GM12878 (cell line): ENCODE data around the gene EFNA3. TPM values are rescaled to one million over a fixed set of nuclear protein-coding genes. Genes with fewer than 3 reads are reported as not detected.

Experiments used
- ATAC-seq: fragments of 200-7000 bp; cut with Tn5 transposase; 3 replicates; pipeline ENCODE4 v1.9.1; 2020; ENCODE audit warnings: mild to moderate bottlenecking, moderate library complexity
- BruUV-seq: library from RNA; stranded (reverse); fragments of 400-500 nt; replicated peaks from 2 replicates; lab custom pipeline; 2021; lab: Mats Ljungman, UMichigan
- CTCF ChIA-PET: fragments of 300-600 bp; sonication (Branson Sonifier 250); formaldehyde crosslinking; extraction: SDS; loops from one replicate; lab custom pipeline; 2021; ENCODE audit warnings: inconsistent platforms; lab: Yijun Ruan, JAX
- POLR2A ChIA-PET: fragments of 350-600 bp; formaldehyde crosslinking; extraction: SDS; loops from one replicate; lab custom pipeline; 2021; ENCODE audit warnings: inconsistent platforms; lab: Charles Lee
- RAD21 ChIA-PET: fragments of 300-600 bp; sonication (Branson Sonifier 250); formaldehyde crosslinking; loops from one replicate; lab custom pipeline; 2023; ENCODE audit warnings: antibody characterized with exemption; ENCODE audit not compliant: unreplicated experiment; lab: Charles Lee
- SMC1A ChIA-PET: fragments of 300-600 bp; sonication (Branson Sonifier 250); formaldehyde crosslinking; loops from one replicate; lab custom pipeline; 2023; ENCODE audit not compliant: unreplicated experiment, uncharacterized antibody; lab: Charles Lee
- DNase-seq: peaks from one replicate; pipeline ENCODE4 v3.0.0-alpha.2; 2011; ENCODE audit warnings: low read depth, low spot score
- FAIRE-seq: peaks from 3 replicates; lab custom pipeline; 2011; peaks lifted over from hg19 to GRCh38; lab: Jason Lieb, UNC
- H2AFZ ChIP-seq: 2 replicates; pipeline ENCODE4 v1.6.0; 2011; ENCODE audit warnings: low read depth, low read length, control low read depth; ENCODE audit not compliant: control insufficient read depth
- H3K27ac ChIP-seq: 2 replicates; pipeline ENCODE4 v1.5.1; 2011; ENCODE audit warnings: control low read depth; ENCODE audit not compliant: control insufficient read depth, insufficient read depth
- H3K27me3 ChIP-seq, 2 experiments: replicated peaks in 1 of 2; 2 replicates each; pipeline versions ENCODE4 v1.6.0 to v1.6.1; 2011; ENCODE audit warnings: low read length in 1 of 2; ENCODE audit not compliant: control insufficient read depth in 2 of 2, insufficient read depth in 2 of 2
- H3K36me3 ChIP-seq, 2 experiments: 2 replicates each; pipeline ENCODE4 v1.5.1; 2011; ENCODE audit warnings: low read length in 1 of 2; ENCODE audit not compliant: control insufficient read depth in 2 of 2, insufficient read depth in 2 of 2
- H3K4me1 ChIP-seq: 2 replicates; pipeline ENCODE4 v1.6.1; 2011; ENCODE audit warnings: mild to moderate bottlenecking, low read length, moderate library complexity, mixed read lengths; ENCODE audit not compliant: control insufficient read depth, insufficient read depth
- H3K4me2 ChIP-seq: 2 replicates; pipeline ENCODE4 v1.6.0; 2011; ENCODE audit warnings: control low read depth; ENCODE audit not compliant: control insufficient read depth, insufficient read depth
- H3K4me3 ChIP-seq: fragments of 200-600 bp; sonication (generic); 2 replicates; pipeline ENCODE4 v1.5.1; 2016
- H3K79me2 ChIP-seq: 2 replicates; pipeline ENCODE4 v1.6.0; 2011; ENCODE audit warnings: low read length; ENCODE audit not compliant: control insufficient read depth, insufficient read depth
- H3K9ac ChIP-seq: 2 replicates; pipeline ENCODE4 v1.8.0; 2011; ENCODE audit warnings: low read length, control low read depth, mixed read lengths; ENCODE audit not compliant: control insufficient read depth, insufficient read depth
- H3K9me3 ChIP-seq: replicated peaks from 3 replicates; pipeline ENCODE4 v1.5.1; 2011; ENCODE audit warnings: mild to moderate bottlenecking, low read length; ENCODE audit not compliant: control insufficient read depth, insufficient read depth
- H4K20me1 ChIP-seq: 2 replicates; pipeline ENCODE4 v1.6.0; 2011; ENCODE audit not compliant: control insufficient read depth, insufficient read depth
- CBX3 ChIP-seq: fragments of 200-600 bp; sonication (generic); IDR thresholded peaks from 2 replicates; pipeline ENCODE4 v1.6.1; 2016; ENCODE audit warnings: low read depth, borderline replicate concordance
- EP300 ChIP-seq, 2 experiments: fragments of 150-350 bp in 1 of 2; IDR thresholded peaks; 2 replicates each; pipeline ENCODE4 v1.6.1; 2011 to 2012; ENCODE audit warnings: low read depth in 2 of 2, low read length in 2 of 2, borderline replicate concordance in 1 of 2, improper control_type of control experiment in 1 of 2, inconsistent platforms in 1 of 2; ENCODE audit not compliant: control insufficient read depth in 1 of 2
- IKZF2 ChIP-seq, 2 experiments: fragments of 450-650 bp; IDR thresholded peaks; 2 replicates each; pipeline ENCODE4 v1.6.1; 2017; ENCODE audit warnings: mild to moderate bottlenecking in 2 of 2, moderate library complexity in 2 of 2
- MYB ChIP-seq: fragments of 150-350 bp; IDR thresholded peaks from 2 replicates; pipeline ENCODE4 v1.6.1; 2014; ENCODE audit warnings: mild to moderate bottlenecking, low read depth, low read length, borderline replicate concordance
- NBN ChIP-seq: fragments of 450-650 bp; IDR thresholded peaks from 2 replicates; pipeline ENCODE4 v1.6.1; 2016
- NR2C1 ChIP-seq: fragments of 450-650 bp; IDR thresholded peaks from 2 replicates; pipeline ENCODE4 v1.6.1; 2017; ENCODE audit warnings: antibody characterized with exemption, mild to moderate bottlenecking, moderate library complexity
- PAX5 ChIP-seq: IDR thresholded peaks from 2 replicates; pipeline ENCODE4 v1.6.1; 2011; ENCODE audit warnings: low read depth, low read length, borderline replicate concordance
- RFX5 ChIP-seq: IDR thresholded peaks from 2 replicates; pipeline ENCODE4 v1.6.1; 2011; ENCODE audit warnings: low read depth, low read length, improper control_type of control experiment
- SREBF1 ChIP-seq: IDR thresholded peaks from 2 replicates; pipeline ENCODE4 v1.6.1; 2012; ENCODE audit warnings: mild to moderate bottlenecking, low read length
- STAT1 ChIP-seq: fragments of 450-650 bp; conservative IDR thresholded peaks from 2 replicates; pipeline ENCODE4 v1.6.1; 2014; ENCODE audit warnings: antibody characterized with exemption, mild to moderate bottlenecking
- TAF1 ChIP-seq: IDR thresholded peaks from 2 replicates; pipeline ENCODE4 v1.6.1; 2011; ENCODE audit warnings: mild to moderate bottlenecking, low read depth, low read length, borderline replicate concordance
- TARDBP ChIP-seq: IDR thresholded peaks from 2 replicates; pipeline ENCODE4 v1.6.1; 2016; ENCODE audit warnings: borderline replicate concordance
- WGBS: methylation state at CpG from one replicate; pipeline ENCODE4 v1.1.6; 2016; ENCODE audit warnings: low lambda C conversion rate; ENCODE audit not compliant: insufficient replicate concordance, insufficient coverage; ENCODE audit errors: missing lambda C conversion rate; 5-methylcytosine and 5-hydroxymethylcytosine counted together
- in situ Hi-C: fragments of 300-500 bp; cut with MboI; formaldehyde crosslinking; loops from 9 replicates; pipeline ENCODE4 v1.14.3; 2018; ENCODE audit warnings: mixed read lengths
- intact Hi-C: fragments of 100-400 bp; cut with micrococcal nuclease; formaldehyde crosslinking; loops from one replicate; pipeline ENCODE4 v1.14.2; 2022; ENCODE audit not compliant: unreplicated experiment
- polyA plus RNA-seq, 11 experiments: library from polyadenylated mRNA; depleted of rRNA in 4 of 11; unstranded in 6 of 11; stranded (reverse) in 5 of 11; fragments of >200 nt; fragmentation: Nextera tagmentation in 4 of 11; fragmentation: Illumina TruSeq in 1 of 11; extraction: Ambion mirVana in 4 of 11; extraction: Trizol in 1 of 11; gene quantifications; 1 replicate in 1 of 11; 2 replicates in 10 of 11; pipeline versions ENCODE4 v1.2.1 to v1.2.3, GENCODE V29; 2011 to 2016; ENCODE audit warnings: inconsistent platforms in 2 of 11, missing spikeins in 2 of 11, low read depth in 1 of 11
- total RNA-seq, 4 experiments: library from RNA; depleted of rRNA in 3 of 4; stranded (reverse); fragments of >200 nt in 3 of 4; fragmentation: Illumina TruSeq in 1 of 4; extraction: Trizol in 1 of 4; gene quantifications; 2 replicates each; pipeline versions ENCODE4 v1.2.1 to v1.2.3, GENCODE V29; 2013 to 2021
- TF ChIP-seq, protein P1 (sequence below): IDR thresholded peaks from 2 replicates; pipeline ENCODE4 v1.6.1; 2011; ENCODE audit warnings: borderline replicate concordance, low read depth, mild to moderate bottlenecking, moderate library complexity, low read length; ENCODE audit not compliant: insufficient read depth, poor library complexity, severe bottlenecking
- TF ChIP-seq, protein P2 (sequence below): fragments of 450-650 bp; IDR thresholded peaks from 2 replicates; pipeline ENCODE4 v1.6.1; 2017; ENCODE audit warnings: low read depth, mild to moderate bottlenecking, moderate library complexity
- TF ChIP-seq, protein P3 (sequence below): fragments of 150-350 bp; IDR thresholded peaks from 2 replicates; pipeline ENCODE4 v1.6.1; 2016; ENCODE audit warnings: low read depth, low read length

The EFNA3 gene
- total and polyA plus RNA-seq, 10 of the 15 experiments (the other 5 are each of a cell fraction or from before 2014, with no cell fraction given): 0.08 to 5.4 (median 1.1) TPM

DNA sequence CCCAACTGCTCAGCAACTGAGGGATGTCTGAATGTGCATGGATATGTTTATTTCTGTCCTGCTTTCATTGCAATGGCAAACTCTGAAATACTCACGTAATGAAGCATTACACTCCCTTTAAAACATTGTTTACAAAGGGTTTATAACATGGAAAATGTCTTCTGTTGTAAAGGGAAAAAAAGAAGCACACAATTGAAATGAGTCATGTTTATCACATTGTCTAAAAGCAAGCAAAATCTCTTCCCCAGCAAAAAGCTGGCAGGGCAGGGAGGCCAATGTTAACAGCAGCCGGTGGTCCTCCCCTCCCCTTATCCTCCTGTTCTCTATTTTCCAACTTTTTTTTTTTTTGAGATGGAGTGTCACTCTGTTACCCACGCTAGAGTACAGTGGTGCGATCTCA is 45.2 kb downstream of the EFNA3 start:
- no peaks in the 10 kb centered on the region for H3K79me2 ChIP-seq
- ChIA-PET POLR2A (interaction anchor here (0.6 to 2.3 kb wide), 2 partner anchors 8 to 378 kb away, joined by 3 to 6 read pairs; no protein-coding TSS in a partner anchor), RAD21 (no interaction called here), CTCF (interaction anchor here (1.0 to 1.2 kb wide), 2 partner anchors 32 to 49 kb away, joined by 3 to 4 read pairs; partner anchors contain the start of gene KRTCAP2)
- in situ Hi-C loops: no loop called here
- DNase-seq (no peak), ATAC-seq (no peak)
- H3K4me2 ChIP-seq: no peak overlapping the region
- H3K9me3 ChIP-seq: no peaks in the 10 kb centered on the region
- no TSS peak for BruUV-seq
- intact Hi-C loops: no loop called here
- H3K4me1 ChIP-seq: peaks cover 14% of the 10 kb centered on the region
- H4K20me1 ChIP-seq: no peaks in the 10 kb centered on the region
- TF ChIP-seq NBN: no peak
- TF ChIP-seq TARDBP: no peak
- TF ChIP-seq SREBF1: no peak
- no peak for TF ChIP-seq TAF1
- TF ChIP-seq, protein P1, sequence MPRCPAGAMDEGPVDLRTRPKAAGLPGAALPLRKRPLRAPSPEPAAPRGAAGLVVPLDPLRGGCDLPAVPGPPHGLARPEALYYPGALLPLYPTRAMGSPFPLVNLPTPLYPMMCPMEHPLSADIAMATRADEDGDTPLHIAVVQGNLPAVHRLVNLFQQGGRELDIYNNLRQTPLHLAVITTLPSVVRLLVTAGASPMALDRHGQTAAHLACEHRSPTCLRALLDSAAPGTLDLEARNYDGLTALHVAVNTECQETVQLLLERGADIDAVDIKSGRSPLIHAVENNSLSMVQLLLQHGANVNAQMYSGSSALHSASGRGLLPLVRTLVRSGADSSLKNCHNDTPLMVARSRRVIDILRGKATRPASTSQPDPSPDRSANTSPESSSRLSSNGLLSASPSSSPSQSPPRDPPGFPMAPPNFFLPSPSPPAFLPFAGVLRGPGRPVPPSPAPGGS: no peak
- no peak for TF ChIP-seq PAX5
- TF ChIP-seq RFX5: no peak
- TF ChIP-seq, protein P2, sequence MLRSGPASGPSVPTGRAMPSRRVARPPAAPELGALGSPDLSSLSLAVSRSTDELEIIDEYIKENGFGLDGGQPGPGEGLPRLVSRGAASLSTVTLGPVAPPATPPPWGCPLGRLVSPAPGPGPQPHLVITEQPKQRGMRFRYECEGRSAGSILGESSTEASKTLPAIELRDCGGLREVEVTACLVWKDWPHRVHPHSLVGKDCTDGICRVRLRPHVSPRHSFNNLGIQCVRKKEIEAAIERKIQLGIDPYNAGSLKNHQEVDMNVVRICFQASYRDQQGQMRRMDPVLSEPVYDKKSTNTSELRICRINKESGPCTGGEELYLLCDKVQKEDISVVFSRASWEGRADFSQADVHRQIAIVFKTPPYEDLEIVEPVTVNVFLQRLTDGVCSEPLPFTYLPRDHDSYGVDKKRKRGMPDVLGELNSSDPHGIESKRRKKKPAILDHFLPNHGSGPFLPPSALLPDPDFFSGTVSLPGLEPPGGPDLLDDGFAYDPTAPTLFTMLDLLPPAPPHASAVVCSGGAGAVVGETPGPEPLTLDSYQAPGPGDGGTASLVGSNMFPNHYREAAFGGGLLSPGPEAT: no peak
- TF ChIP-seq CBX3: no peak
- TF ChIP-seq MYB: no peak
- no peak for TF ChIP-seq STAT1
- TF ChIP-seq, protein P3, sequence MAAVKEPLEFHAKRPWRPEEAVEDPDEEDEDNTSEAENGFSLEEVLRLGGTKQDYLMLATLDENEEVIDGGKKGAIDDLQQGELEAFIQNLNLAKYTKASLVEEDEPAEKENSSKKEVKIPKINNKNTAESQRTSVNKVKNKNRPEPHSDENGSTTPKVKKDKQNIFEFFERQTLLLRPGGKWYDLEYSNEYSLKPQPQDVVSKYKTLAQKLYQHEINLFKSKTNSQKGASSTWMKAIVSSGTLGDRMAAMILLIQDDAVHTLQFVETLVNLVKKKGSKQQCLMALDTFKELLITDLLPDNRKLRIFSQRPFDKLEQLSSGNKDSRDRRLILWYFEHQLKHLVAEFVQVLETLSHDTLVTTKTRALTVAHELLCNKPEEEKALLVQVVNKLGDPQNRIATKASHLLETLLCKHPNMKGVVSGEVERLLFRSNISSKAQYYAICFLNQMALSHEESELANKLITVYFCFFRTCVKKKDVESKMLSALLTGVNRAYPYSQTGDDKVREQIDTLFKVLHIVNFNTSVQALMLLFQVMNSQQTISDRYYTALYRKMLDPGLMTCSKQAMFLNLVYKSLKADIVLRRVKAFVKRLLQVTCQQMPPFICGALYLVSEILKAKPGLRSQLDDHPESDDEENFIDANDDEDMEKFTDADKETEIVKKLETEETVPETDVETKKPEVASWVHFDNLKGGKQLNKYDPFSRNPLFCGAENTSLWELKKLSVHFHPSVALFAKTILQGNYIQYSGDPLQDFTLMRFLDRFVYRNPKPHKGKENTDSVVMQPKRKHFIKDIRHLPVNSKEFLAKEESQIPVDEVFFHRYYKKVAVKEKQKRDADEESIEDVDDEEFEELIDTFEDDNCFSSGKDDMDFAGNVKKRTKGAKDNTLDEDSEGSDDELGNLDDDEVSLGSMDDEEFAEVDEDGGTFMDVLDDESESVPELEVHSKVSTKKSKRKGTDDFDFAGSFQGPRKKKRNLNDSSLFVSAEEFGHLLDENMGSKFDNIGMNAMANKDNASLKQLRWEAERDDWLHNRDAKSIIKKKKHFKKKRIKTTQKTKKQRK: no peak
- TF ChIP-seq EP300 (IDR thresholded peaks at IDR 0.05; ENCODE audit: borderline replicate concordance in 1 of 2, control insufficient read depth in 1 of 2, low read depth in 2 of 2, low read length in 2 of 2): no peak
- TF ChIP-seq NR2C1: no peak
- TF ChIP-seq IKZF2 (IDR thresholded peaks at IDR 0.05): no peak
- TF ChIP-seq, all 136 proteins: peak for 0
- SMC1A ChIA-PET: no interaction called here
- FAIRE-seq: no peak
- no peak overlapping the region for H3K27ac ChIP-seq
- H3K9ac ChIP-seq: no peak overlapping the region
- no peak overlapping the region for H3K4me3 ChIP-seq
- H2AFZ ChIP-seq: no peak overlapping the region
- WGBS: 39% methylated on average over 4 of the region's 4 CpGs
- peaks cover 12 to 22% of the 10 kb centered on the region in 2 experiments for H3K27me3 ChIP-seq
- H3K36me3 ChIP-seq: no peaks in the 10 kb centered on the region
